WI38 (cell line): ENCODE measurements around the gene DSTN.
A peak's percentile ranks its signal among the peaks of the same experiment; 100 is the strongest.

Experiments
- H3K4me3 ChIP-seq: 2 replicates; pipeline ENCODE4 v1.5.1; 2011; ENCODE audit warnings: low read depth, mild to moderate bottlenecking, control low read depth, low read length
- TF ChIP-seq, protein P1 (sequence below): IDR thresholded peaks from 2 replicates; pipeline ENCODE4 v1.5.1; 2012; ENCODE audit warnings: low read depth, mild to moderate bottlenecking, control low read depth, low read length

Gene DSTN

GRCh38 chr20:17615645-17616479 is 46.0 kb downstream of the DSTN start:
- TF ChIP-seq, protein P1, sequence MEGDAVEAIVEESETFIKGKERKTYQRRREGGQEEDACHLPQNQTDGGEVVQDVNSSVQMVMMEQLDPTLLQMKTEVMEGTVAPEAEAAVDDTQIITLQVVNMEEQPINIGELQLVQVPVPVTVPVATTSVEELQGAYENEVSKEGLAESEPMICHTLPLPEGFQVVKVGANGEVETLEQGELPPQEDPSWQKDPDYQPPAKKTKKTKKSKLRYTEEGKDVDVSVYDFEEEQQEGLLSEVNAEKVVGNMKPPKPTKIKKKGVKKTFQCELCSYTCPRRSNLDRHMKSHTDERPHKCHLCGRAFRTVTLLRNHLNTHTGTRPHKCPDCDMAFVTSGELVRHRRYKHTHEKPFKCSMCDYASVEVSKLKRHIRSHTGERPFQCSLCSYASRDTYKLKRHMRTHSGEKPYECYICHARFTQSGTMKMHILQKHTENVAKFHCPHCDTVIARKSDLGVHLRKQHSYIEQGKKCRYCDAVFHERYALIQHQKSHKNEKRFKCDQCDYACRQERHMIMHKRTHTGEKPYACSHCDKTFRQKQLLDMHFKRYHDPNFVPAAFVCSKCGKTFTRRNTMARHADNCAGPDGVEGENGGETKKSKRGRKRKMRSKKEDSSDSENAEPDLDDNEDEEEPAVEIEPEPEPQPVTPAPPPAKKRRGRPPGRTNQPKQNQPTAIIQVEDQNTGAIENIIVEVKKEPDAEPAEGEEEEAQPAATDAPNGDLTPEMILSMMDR: no peak
- H3K4me3 ChIP-seq: no peak overlapping the region

DNA sequence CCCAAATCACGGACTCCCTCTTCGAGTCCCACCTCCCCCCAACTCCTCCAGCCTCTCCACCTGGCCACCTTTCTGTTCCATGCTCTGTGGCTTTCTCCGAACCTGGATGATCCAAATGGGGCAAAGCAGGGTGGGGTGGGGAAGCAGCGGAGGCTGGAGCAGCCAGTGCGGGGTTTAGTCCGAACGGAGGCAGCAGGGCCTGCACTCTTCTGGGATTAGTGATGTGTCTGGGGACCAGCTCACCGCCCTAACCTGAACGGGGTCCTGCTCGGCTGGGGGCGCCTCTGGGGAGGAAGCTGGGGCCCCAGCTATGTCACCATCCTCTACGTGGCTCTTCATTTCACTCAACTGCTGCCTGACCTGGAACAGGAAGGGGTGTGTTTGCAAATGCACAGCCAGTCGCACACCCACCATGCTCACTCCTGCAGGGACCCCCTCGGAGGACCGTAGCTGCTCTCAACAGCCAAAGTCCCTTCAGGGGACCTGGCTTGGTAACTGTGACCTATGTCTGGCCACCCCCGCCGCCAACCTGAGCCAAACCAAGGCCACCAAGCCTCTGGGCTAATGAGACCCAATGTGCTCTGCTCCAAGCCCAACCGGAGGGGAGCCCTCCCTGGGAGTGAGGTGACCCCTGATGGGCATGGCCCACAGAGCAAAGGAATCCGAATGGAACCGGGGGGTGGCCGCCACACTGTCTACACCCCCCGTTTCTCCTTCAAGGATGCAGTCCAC is 46.8 kb downstream of the DSTN start:
- H3K4me3 ChIP-seq: no peak overlapping the region
- TF ChIP-seq, protein P1: no peak

- TF ChIP-seq, protein P1: peak; percentile 47
- H3K4me3 ChIP-seq: no peak overlapping the region
These were observed 47.5 kb downstream of the DSTN start for GRCh38 chr20:17617212-17617867.

GRCh38 chr20:17617868-17618672 is 48.2 kb downstream of the DSTN start:
- H3K4me3 ChIP-seq: no peak overlapping the region
- TF ChIP-seq, protein P1: no peak

- H3K4me3 ChIP-seq: no peak overlapping the region
- TF ChIP-seq, protein P1: no peak
These were observed 48.8 kb downstream of the DSTN start for GRCh38 chr20:17618673-17619013.

DNA sequence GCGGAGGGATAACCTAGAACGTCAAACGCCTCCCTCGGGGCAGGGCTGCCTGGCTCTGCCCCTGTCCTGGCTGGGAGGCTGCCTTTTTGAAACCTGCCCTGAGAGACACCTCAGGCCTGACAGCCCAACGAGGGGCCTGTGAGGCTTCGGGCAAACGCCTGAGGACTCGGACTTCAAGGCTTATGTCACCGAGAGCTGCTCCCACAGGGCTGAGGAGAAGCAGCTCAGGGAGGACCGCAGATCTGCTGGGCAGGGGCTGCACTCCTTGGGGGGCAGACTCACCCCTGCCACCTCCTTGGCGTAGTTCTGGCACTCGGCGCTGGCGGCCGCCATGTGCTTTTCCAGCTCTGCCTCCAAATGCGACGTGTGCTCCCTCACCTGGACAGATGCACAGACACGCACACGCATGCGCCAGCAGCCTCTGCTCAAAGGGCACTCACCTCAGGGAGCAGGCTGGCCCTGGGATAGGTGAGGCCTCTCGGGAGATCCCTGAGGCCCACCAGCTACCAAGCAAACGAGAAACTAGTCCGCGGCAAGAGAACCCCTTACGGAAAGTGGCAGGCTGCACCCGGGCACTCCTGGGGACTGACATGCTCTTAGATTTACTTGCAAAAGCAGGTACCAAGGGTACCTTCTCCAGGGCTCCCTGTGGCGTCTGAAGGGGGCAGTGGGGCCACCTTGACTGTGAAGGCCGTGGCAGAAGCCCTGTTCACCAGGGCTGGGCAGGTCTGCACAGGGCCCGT is 49.6 kb downstream of the DSTN start:
- H3K4me3 ChIP-seq: no peak overlapping the region
- TF ChIP-seq, protein P1: no peak
